PC-3 (cell line): ENCODE results near the gene FAM13A.

ENCODE experiments used
- EZH2 ChIP-seq: fragments of 300-600 bp; sonication (generic); IDR thresholded peaks from one replicate; pipeline ENCODE4 v1.6.1; 2017; ENCODE audit warnings: antibody characterized with exemption, mild to moderate bottlenecking, low read length; ENCODE audit not compliant: unreplicated experiment
- TF ChIP-seq, protein P1 (sequence below): fragments of 300-600 bp; sonication (generic); conservative IDR thresholded peaks from 2 replicates; pipeline ENCODE4 v1.5.1; 2017; ENCODE audit warnings: antibody characterized with exemption, low read depth, mild to moderate bottlenecking, low read length

GRCh38 chr4:88979276-88979675 is 77.7 kb downstream of the FAM13A start:
- TF ChIP-seq, protein P1, sequence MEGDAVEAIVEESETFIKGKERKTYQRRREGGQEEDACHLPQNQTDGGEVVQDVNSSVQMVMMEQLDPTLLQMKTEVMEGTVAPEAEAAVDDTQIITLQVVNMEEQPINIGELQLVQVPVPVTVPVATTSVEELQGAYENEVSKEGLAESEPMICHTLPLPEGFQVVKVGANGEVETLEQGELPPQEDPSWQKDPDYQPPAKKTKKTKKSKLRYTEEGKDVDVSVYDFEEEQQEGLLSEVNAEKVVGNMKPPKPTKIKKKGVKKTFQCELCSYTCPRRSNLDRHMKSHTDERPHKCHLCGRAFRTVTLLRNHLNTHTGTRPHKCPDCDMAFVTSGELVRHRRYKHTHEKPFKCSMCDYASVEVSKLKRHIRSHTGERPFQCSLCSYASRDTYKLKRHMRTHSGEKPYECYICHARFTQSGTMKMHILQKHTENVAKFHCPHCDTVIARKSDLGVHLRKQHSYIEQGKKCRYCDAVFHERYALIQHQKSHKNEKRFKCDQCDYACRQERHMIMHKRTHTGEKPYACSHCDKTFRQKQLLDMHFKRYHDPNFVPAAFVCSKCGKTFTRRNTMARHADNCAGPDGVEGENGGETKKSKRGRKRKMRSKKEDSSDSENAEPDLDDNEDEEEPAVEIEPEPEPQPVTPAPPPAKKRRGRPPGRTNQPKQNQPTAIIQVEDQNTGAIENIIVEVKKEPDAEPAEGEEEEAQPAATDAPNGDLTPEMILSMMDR, result no peak
- TF ChIP-seq EZH2, result no peak
